ENCODE results near the gene FOXN3.

DNA sequence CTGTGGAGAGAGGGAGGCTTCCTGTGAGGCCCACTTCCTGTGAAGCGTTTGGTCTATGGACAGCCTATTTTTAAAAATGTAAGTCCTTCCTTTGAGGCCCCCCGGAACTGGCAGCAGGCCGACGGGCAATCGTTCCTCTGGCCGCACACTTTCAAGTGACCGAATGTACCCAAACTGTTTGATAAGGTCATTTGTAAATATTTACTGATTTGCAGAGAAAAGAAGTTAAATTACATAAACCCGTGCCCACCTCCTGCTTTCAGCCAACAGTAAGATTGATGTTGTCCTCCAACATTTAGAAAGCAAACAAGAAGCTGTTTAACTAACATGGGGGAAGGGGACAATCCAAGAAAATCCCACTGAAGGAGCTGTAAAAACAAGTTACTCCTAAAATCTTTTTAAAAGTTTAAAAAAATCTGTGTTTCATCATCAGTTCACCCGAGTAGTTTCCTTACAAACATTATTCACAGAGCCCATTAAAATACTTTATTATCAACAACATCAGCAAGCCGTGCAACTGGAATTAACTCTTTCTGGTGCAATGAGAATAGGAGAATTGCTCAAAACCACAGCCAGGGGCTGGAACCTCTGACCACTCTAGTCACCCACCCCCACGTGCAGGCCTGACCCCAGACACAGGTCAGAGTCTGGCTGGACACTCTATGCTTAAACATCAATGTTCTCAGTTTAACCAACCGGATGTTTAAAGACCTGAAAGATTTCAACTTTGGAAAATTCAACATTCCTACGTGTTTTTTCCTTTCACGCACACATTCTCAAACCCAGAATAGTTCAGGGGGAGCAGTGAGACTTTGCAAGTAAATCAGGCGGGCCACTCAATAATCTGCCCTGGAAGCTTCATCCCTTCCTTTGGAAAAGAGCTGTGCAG is 65.3 kb downstream of the FOXN3 start:
- TF ChIP-seq SP1 (IDR thresholded peaks at IDR 0.05) (no peak), ZNF384 (IDR thresholded peaks at IDR 0.05) (no peak), ARNT (IDR thresholded peaks at IDR 0.05) (no peak), FOXM1 (IDR thresholded peaks at IDR 0.05; ENCODE audit: borderline replicate concordance) (no peak), L3MBTL2 (conservative IDR thresholded peaks at IDR 0.05) (no peak), FOXA1 (IDR thresholded peaks at IDR 0.05) (no peak), SUZ12 (IDR thresholded peaks at IDR 0.05) (no peak), NFRKB (IDR thresholded peaks at IDR 0.05) (no peak), ELF4 (IDR thresholded peaks at IDR 0.05) (no peak), PKNOX1 (IDR thresholded peaks at IDR 0.05) (0 out of 2 replicates have a peak, but pooled peaks have one; percentile 10), BHLHE40 (IDR thresholded peaks at IDR 0.05; ENCODE audit: borderline replicate concordance) (no peak)
